ENCODE data around the gene HBP1.

DNA sequence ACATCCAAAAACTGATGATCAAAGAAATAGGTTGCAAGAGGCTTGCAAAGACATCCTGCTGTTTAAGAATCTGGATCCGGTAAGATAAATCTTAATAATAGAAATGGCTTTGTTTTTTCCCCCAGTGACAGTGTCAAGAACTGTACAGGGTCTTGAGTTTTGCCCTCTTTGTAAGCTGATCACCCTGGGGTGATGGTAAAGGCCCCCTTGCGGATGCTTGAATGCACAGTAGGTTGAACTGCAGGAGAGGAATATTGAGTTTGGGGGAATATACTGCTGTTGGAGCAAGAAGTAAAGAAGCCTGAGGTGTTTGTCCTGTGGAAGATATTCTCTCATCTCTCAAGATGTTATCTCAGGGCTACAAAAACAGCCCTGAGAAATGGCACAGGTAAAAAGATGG is 40.6 kb upstream of the HBP1 start:
- TF ChIP-seq, protein P1, sequence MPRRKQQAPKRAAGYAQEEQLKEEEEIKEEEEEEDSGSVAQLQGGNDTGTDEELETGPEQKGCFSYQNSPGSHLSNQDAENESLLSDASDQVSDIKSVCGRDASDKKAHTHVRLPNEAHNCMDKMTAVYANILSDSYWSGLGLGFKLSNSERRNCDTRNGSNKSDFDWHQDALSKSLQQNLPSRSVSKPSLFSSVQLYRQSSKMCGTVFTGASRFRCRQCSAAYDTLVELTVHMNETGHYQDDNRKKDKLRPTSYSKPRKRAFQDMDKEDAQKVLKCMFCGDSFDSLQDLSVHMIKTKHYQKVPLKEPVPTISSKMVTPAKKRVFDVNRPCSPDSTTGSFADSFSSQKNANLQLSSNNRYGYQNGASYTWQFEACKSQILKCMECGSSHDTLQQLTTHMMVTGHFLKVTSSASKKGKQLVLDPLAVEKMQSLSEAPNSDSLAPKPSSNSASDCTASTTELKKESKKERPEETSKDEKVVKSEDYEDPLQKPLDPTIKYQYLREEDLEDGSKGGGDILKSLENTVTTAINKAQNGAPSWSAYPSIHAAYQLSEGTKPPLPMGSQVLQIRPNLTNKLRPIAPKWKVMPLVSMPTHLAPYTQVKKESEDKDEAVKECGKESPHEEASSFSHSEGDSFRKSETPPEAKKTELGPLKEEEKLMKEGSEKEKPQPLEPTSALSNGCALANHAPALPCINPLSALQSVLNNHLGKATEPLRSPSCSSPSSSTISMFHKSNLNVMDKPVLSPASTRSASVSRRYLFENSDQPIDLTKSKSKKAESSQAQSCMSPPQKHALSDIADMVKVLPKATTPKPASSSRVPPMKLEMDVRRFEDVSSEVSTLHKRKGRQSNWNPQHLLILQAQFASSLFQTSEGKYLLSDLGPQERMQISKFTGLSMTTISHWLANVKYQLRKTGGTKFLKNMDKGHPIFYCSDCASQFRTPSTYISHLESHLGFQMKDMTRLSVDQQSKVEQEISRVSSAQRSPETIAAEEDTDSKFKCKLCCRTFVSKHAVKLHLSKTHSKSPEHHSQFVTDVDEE (CRISPR knock-in tag; IDR thresholded peaks at IDR 0.05): no peak
- TF ChIP-seq ZFP3 (CRISPR knock-in tag; IDR thresholded peaks at IDR 0.05) (no peak), RARB (CRISPR knock-in tag; IDR thresholded peaks at IDR 0.05) (no peak), ESRRG (CRISPR knock-in tag; IDR thresholded peaks at IDR 0.05) (no peak), OSR1 (CRISPR knock-in tag; IDR thresholded peaks at IDR 0.05) (no peak), ZNF565 (CRISPR knock-in tag; conservative IDR thresholded peaks at IDR 0.05; ENCODE audit: low read depth) (no peak), ARNTL (CRISPR knock-in tag; IDR thresholded peaks at IDR 0.05; ENCODE audit: borderline replicate concordance, low read depth) (no peak)
- TF ChIP-seq, protein P2, sequence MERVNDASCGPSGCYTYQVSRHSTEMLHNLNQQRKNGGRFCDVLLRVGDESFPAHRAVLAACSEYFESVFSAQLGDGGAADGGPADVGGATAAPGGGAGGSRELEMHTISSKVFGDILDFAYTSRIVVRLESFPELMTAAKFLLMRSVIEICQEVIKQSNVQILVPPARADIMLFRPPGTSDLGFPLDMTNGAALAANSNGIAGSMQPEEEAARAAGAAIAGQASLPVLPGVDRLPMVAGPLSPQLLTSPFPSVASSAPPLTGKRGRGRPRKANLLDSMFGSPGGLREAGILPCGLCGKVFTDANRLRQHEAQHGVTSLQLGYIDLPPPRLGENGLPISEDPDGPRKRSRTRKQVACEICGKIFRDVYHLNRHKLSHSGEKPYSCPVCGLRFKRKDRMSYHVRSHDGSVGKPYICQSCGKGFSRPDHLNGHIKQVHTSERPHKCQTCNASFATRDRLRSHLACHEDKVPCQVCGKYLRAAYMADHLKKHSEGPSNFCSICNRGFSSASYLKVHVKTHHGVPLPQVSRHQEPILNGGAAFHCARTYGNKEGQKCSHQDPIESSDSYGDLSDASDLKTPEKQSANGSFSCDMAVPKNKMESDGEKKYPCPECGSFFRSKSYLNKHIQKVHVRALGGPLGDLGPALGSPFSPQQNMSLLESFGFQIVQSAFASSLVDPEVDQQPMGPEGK (CRISPR knock-in tag; IDR thresholded peaks at IDR 0.05; ENCODE audit: borderline replicate concordance): no peak
- TF ChIP-seq, protein P3, sequence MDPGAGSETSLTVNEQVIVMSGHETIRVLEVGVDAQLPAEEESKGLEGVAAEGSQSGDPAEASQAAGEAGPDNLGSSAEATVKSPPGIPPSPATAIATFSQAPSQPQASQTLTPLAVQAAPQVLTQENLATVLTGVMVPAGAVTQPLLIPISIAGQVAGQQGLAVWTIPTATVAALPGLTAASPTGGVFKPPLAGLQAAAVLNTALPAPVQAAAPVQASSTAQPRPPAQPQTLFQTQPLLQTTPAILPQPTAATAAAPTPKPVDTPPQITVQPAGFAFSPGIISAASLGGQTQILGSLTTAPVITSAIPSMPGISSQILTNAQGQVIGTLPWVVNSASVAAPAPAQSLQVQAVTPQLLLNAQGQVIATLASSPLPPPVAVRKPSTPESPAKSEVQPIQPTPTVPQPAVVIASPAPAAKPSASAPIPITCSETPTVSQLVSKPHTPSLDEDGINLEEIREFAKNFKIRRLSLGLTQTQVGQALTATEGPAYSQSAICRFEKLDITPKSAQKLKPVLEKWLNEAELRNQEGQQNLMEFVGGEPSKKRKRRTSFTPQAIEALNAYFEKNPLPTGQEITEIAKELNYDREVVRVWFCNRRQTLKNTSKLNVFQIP (CRISPR knock-in tag; IDR thresholded peaks at IDR 0.05; ENCODE audit: borderline replicate concordance, low read depth): no peak
- TF ChIP-seq, protein P4, sequence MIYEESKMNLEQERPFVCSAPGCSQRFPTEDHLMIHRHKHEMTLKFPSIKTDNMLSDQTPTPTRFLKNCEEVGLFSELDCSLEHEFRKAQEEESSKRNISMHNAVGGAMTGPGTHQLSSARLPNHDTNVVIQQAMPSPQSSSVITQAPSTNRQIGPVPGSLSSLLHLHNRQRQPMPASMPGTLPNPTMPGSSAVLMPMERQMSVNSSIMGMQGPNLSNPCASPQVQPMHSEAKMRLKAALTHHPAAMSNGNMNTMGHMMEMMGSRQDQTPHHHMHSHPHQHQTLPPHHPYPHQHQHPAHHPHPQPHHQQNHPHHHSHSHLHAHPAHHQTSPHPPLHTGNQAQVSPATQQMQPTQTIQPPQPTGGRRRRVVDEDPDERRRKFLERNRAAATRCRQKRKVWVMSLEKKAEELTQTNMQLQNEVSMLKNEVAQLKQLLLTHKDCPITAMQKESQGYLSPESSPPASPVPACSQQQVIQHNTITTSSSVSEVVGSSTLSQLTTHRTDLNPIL (CRISPR knock-in tag; IDR thresholded peaks at IDR 0.05; ENCODE audit: low read depth): no peak
- TF ChIP-seq, protein P5, sequence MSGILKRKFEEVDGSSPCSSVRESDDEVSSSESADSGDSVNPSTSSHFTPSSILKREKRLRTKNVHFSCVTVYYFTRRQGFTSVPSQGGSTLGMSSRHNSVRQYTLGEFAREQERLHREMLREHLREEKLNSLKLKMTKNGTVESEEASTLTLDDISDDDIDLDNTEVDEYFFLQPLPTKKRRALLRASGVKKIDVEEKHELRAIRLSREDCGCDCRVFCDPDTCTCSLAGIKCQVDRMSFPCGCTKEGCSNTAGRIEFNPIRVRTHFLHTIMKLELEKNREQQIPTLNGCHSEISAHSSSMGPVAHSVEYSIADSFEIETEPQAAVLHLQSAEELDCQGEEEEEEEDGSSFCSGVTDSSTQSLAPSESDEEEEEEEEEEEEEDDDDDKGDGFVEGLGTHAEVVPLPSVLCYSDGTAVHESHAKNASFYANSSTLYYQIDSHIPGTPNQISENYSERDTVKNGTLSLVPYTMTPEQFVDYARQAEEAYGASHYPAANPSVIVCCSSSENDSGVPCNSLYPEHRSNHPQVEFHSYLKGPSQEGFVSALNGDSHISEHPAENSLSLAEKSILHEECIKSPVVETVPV (CRISPR knock-in tag; IDR thresholded peaks at IDR 0.05): no peak
